ENCODE measurements around the gene USP2. TPM values are rescaled to one million over a fixed set of nuclear protein-coding genes. Genes with fewer than 3 reads are reported as not detected.

USP2 gene
- total RNA-seq, 1 donor from 2014 or later = 13.2 TPM

GRCh38 chr11:119377961-119378667, 3.4 kb downstream of the USP2 start:
- no peaks in the 10 kb centered on the region for H3K36me3 Mint-ChIP-seq
- H3K4me3 Mint-ChIP-seq = no peak overlapping the region
- TF ChIP-seq, protein P1, sequence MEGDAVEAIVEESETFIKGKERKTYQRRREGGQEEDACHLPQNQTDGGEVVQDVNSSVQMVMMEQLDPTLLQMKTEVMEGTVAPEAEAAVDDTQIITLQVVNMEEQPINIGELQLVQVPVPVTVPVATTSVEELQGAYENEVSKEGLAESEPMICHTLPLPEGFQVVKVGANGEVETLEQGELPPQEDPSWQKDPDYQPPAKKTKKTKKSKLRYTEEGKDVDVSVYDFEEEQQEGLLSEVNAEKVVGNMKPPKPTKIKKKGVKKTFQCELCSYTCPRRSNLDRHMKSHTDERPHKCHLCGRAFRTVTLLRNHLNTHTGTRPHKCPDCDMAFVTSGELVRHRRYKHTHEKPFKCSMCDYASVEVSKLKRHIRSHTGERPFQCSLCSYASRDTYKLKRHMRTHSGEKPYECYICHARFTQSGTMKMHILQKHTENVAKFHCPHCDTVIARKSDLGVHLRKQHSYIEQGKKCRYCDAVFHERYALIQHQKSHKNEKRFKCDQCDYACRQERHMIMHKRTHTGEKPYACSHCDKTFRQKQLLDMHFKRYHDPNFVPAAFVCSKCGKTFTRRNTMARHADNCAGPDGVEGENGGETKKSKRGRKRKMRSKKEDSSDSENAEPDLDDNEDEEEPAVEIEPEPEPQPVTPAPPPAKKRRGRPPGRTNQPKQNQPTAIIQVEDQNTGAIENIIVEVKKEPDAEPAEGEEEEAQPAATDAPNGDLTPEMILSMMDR (IDR thresholded peaks at IDR 0.05; ENCODE audit: unreplicated experiment) = no peak
- no peak overlapping the region for H3K27ac Mint-ChIP-seq
- no peaks in the 10 kb centered on the region for H3K9me3 Mint-ChIP-seq
- peaks cover 43% of the 10 kb centered on the region for H3K4me1 Mint-ChIP-seq
- DNase-seq (ENCODE audit: low spot score in 2 of 2, unreplicated experiment in 2 of 2) = no peak
- peaks cover 2% of the 10 kb centered on the region for H3K27me3 Mint-ChIP-seq (ENCODE audit: low read depth)

DNA sequence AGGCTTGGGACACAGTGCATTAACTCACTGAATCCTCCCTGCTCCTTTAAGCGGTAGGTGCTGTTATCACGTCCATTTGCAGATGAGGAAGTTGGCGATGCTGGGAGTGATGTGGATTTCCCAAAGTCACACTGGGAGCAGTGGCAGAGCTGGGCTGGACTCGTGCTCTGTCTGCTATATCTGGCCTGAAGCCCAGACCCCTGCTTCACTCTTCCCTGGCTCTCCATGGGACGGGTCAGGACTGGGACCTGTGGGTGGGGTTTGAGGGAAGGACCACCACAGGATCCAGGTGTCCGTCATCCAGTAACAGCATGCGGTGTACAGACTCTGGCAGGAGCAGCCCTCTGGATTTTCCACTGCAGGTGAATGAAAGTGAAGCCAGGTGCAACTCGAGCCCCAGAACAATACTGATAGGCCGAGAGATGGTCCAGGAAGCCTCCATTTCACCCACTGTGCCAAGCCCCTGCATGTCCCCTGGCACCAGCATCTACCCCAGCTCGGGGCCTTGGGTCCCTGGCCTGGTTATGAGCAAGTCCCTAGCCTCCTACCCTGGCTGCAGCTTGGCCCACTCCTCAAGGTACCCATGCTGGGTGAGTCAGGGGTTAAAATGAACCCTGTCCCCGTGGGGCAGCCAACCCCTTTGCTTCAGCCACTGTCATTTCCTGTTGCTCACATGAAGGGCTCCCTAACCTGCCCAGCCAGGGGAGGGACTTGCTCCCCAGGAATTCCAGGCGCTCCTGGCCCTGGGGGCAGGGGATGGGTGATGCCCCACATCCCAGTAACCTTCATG, 4.2 kb downstream of the USP2 start:
- TF ChIP-seq, protein P1 (IDR thresholded peaks at IDR 0.05; ENCODE audit: unreplicated experiment) = no peak
- Mint-ChIP-seq H3K27me3 (ENCODE audit: low read depth) (peaks cover 2% of the 10 kb centered on the region), H3K9me3 (no peaks in the 10 kb centered on the region), H3K4me1 (peaks cover 43% of the 10 kb centered on the region), H3K27ac (no peak overlapping the region), H3K36me3 (no peaks in the 10 kb centered on the region), H3K4me3 (no peak overlapping the region)
- DNase-seq (ENCODE audit: low spot score in 2 of 2, unreplicated experiment in 2 of 2) = no peak

DNA sequence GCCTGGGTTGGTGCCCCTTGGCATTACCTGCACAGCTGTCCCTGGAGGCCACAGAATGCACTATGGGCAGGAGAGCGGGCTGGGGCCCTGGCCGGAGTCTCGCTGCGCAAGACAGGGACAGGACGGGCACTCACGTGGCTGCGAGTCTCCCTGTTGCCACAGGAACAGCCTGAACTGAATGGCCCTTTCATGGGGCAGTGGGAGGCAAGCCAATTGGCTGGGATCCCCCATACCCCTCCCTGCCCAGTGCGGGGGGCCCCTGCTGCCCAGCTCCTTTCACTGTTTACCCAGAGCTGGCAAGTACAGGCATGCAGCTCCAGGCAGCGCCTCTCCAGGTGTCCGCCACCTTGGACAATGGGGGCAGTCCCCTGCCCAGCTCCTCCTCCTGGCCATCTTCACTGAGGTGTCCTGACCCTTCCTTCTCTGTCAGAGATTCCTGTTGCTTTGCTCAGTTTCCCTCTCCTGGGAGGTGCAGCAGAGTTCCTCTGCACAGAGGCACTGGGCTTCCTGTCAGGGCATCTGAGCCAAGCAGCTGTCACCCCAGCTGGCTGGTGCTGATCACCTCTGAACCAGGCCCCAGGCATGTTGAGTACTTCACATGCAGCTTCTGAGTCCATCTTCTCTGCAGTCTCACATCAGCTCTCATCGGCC, 5.2 kb downstream of the USP2 start:
- TF ChIP-seq, protein P1 (IDR thresholded peaks at IDR 0.05; ENCODE audit: unreplicated experiment) = no peak
- no peaks in the 10 kb centered on the region for H3K9me3 Mint-ChIP-seq
- DNase-seq (ENCODE audit: low spot score in 2 of 2, unreplicated experiment in 2 of 2) = no peak
- H3K4me3 Mint-ChIP-seq = no peak overlapping the region
- no peaks in the 10 kb centered on the region for H3K27me3 Mint-ChIP-seq (ENCODE audit: low read depth)
- H3K36me3 Mint-ChIP-seq = no peaks in the 10 kb centered on the region
- peaks cover 52% of the 10 kb centered on the region for H3K4me1 Mint-ChIP-seq
- peak overlapping the region; percentile 56 for H3K27ac Mint-ChIP-seq

DNA sequence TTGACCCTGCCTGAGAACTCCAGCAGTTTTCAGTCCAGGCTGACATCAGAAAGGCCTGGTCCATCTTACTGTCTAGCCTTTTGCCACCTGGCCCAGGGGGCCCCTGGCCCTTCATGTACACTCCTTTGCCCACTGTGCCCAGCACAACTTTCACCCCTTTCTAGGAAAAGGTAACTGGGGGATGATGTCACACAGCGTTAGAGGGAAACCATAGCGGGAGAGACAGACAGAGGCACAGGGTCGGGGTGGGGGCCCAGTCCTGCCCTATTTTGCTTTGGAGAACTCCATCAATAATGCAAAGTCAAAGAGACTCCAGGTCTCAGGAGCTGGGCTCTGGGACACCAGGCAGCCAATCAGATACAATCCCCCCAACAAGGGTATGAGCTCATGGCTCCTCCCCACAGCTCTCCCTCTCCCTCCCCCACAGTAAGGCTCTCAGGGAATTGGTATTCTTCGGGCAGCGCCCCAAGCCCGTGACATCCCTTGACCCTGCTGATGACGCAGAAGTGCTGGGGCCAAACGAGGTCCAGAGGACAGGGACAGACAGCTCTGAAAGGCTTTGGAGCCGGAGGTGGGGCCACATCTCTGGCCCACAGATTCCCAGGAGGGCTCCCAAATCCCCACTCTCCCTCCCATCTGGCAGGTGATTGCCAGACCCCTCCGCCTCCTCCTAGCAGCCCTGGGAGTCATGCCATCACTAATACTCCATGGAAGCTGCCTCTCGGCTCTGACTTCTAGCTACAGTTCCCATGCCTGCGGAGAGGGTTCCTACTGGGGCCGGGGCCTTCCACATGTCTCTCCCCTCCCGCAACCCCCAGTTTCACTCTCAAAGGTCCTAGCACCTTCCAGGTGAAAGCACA, 5.9 kb downstream of the USP2 start:
- TF ChIP-seq, protein P1 (IDR thresholded peaks at IDR 0.05; ENCODE audit: unreplicated experiment) = no peak
- H3K27ac Mint-ChIP-seq = peak overlapping the region; percentile 56
- no peaks in the 10 kb centered on the region for H3K36me3 Mint-ChIP-seq
- DNase-seq (ENCODE audit: low spot score in 2 of 2, unreplicated experiment in 2 of 2) = no peak
- H3K9me3 Mint-ChIP-seq = no peaks in the 10 kb centered on the region
- H3K27me3 Mint-ChIP-seq (ENCODE audit: low read depth) = no peaks in the 10 kb centered on the region
- H3K4me3 Mint-ChIP-seq = no peak overlapping the region
- H3K4me1 Mint-ChIP-seq = peaks cover 59% of the 10 kb centered on the region

DNA sequence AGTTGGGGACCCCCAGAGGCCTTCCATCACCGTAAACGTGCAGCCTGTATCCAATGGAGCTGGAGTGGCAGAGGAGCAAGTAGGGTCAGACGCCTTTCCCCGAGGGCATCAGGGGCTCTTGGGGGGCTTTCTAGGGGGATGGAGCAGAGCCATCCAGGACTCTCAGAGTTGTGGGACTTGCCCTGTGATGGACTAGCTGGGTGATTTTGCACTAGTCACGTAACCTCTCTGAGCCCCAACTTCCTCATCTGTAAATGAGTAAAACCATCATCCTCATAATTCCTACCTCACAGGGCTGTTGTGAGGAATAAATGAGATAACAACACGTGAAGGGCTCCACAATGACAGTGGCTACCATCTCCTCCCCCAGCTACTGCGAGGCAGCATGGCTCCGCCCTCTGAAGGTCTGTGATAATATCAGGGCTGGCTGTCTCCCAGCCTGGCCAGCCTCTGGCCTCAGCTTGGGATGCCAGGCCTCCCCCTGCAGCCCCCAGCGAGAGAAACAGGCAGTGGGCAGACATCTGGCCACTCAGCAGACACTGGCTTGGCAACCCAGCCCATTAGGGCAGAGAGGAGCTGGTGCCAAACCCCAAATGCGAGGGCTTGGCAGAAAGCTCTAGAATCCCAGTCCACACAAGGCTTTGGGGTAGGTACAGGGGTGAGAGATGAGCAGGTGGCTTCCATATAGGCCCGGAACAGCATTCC, 6.7 kb downstream of the USP2 start:
- H3K4me1 Mint-ChIP-seq = peaks cover 67% of the 10 kb centered on the region
- no peak overlapping the region for H3K4me3 Mint-ChIP-seq
- DNase-seq (ENCODE audit: low spot score in 2 of 2, unreplicated experiment in 2 of 2) = no peak
- no peaks in the 10 kb centered on the region for H3K36me3 Mint-ChIP-seq
- H3K27ac Mint-ChIP-seq = no peak overlapping the region
- TF ChIP-seq, protein P1 (IDR thresholded peaks at IDR 0.05; ENCODE audit: unreplicated experiment) = no peak
- H3K27me3 Mint-ChIP-seq (ENCODE audit: low read depth) = no peaks in the 10 kb centered on the region
- no peaks in the 10 kb centered on the region for H3K9me3 Mint-ChIP-seq

Data from mesothelial cell of epicardium (in vitro differentiated cells).